ENCODE measurements around the gene PAQR9. TPM values are rescaled to one million over a fixed set of nuclear protein-coding genes. Genes with fewer than 3 reads are reported as not detected.
A peak's percentile ranks its signal among the peaks of the same experiment; 100 is the strongest.

The PAQR9 gene
- total and polyA plus RNA-seq, 2 of the 13 experiments (the other 11 are each of a cell fraction or from before 2014, with no cell fraction given) = 3.7 to 10.3 TPM

DNA sequence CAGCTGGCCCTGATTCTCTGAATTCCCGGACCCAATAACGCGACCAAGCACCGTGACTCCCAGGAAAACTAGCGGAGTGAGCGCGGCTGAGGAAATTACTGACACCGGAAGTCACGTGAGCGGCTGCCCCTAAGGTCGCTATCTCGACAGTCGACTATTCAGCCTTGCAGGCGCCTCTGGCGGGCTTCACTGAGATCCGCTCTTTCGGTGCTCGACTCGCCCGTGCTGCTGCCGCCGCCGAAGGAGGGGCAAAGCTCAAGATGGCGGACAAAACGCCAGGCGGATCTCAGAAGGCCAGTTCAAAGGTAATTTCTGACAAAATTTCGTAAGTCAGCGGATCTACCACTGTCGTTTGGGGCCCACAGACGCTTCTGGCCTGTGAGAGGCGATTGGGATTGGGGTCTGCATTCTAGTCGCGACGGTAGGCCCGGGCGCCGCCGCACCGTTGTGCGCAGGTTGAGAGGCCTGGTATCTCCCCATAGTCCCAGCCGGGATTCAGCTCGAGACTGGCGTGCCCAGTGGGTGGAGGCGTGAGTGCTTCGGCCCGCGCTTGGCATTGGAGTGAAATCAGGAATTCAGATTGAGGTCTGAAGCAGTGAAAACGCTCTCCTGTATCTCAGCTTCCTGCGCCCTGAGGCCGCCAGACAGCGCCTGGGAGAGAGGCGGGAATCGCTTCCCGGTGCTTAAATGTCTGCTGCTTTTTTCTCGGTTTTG lies 38.1 kb upstream of the PAQR9 start, which contains the start of gene U2SURP (continued):
- TF ChIP-seq, protein P1, sequence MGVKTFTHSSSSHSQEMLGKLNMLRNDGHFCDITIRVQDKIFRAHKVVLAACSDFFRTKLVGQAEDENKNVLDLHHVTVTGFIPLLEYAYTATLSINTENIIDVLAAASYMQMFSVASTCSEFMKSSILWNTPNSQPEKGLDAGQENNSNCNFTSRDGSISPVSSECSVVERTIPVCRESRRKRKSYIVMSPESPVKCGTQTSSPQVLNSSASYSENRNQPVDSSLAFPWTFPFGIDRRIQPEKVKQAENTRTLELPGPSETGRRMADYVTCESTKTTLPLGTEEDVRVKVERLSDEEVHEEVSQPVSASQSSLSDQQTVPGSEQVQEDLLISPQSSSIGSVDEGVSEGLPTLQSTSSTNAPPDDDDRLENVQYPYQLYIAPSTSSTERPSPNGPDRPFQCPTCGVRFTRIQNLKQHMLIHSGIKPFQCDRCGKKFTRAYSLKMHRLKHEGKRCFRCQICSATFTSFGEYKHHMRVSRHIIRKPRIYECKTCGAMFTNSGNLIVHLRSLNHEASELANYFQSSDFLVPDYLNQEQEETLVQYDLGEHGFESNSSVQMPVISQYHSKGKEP (CRISPR knock-in tag; IDR thresholded peaks at IDR 0.05) = peak; percentile 77; the same call in 1 of the 2 replicates
- TF ChIP-seq, protein P2, sequence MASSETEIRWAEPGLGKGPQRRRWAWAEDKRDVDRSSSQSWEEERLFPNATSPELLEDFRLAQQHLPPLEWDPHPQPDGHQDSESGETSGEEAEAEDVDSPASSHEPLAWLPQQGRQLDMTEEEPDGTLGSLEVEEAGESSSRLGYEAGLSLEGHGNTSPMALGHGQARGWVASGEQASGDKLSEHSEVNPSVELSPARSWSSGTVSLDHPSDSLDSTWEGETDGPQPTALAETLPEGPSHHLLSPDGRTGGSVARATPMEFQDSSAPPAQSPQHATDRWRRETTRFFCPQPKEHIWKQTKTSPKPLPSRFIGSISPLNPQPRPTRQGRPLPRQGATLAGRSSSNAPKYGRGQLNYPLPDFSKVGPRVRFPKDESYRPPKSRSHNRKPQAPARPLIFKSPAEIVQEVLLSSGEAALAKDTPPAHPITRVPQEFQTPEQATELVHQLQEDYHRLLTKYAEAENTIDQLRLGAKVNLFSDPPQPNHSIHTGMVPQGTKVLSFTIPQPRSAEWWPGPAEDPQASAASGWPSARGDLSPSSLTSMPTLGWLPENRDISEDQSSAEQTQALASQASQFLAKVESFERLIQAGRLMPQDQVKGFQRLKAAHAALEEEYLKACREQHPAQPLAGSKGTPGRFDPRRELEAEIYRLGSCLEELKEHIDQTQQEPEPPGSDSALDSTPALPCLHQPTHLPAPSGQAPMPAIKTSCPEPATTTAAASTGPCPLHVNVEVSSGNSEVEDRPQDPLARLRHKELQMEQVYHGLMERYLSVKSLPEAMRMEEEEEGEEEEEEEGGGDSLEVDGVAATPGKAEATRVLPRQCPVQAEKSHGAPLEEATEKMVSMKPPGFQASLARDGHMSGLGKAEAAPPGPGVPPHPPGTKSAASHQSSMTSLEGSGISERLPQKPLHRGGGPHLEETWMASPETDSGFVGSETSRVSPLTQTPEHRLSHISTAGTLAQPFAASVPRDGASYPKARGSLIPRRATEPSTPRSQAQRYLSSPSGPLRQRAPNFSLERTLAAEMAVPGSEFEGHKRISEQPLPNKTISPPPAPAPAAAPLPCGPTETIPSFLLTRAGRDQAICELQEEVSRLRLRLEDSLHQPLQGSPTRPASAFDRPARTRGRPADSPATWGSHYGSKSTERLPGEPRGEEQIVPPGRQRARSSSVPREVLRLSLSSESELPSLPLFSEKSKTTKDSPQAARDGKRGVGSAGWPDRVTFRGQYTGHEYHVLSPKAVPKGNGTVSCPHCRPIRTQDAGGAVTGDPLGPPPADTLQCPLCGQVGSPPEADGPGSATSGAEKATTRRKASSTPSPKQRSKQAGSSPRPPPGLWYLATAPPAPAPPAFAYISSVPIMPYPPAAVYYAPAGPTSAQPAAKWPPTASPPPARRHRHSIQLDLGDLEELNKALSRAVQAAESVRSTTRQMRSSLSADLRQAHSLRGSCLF (CRISPR knock-in tag; IDR thresholded peaks at IDR 0.05; ENCODE audit: borderline replicate concordance) = peak; percentile 79; the same call in 1 of the 2 replicates
- TF ChIP-seq DNMT1 (CRISPR knock-in tag; IDR thresholded peaks at IDR 0.05) (no peak), PCBP2 (optimal IDR thresholded peaks at IDR 0.05; ENCODE audit: low read depth, low read length, poor library complexity, severe bottlenecking) (no peak), YEATS2 (CRISPR knock-in tag; IDR thresholded peaks at IDR 0.05; ENCODE audit: borderline replicate concordance) (peak; percentile 88; the same call in 1 of the 2 replicates), ZNF790 (CRISPR knock-in tag; IDR thresholded peaks at IDR 0.05; ENCODE audit: borderline replicate concordance) (peak; percentile 59; the same call in 1 of the 2 replicates), HMG20B (CRISPR knock-in tag; conservative IDR thresholded peaks at IDR 0.05) (peak; percentile 79), NR3C1 (CRISPR knock-in tag; IDR thresholded peaks at IDR 0.05) (0 out of 2 replicates have a peak, but pooled peaks have one; percentile 9), RORA (CRISPR knock-in tag; IDR thresholded peaks at IDR 0.05) (no peak), ZNF746 (CRISPR knock-in tag; IDR thresholded peaks at IDR 0.05) (no peak; the same call in 1 of the 2 replicates), ARHGAP35 (CRISPR knock-in tag; IDR thresholded peaks at IDR 0.05; ENCODE audit: borderline replicate concordance) (peak; percentile 34; the same call in 1 of the 2 replicates), NFIB (CRISPR knock-in tag; IDR thresholded peaks at IDR 0.05; ENCODE audit: borderline replicate concordance) (no peak), ZNF460 (CRISPR knock-in tag; IDR thresholded peaks at IDR 0.05; ENCODE audit: borderline replicate concordance) (peak; percentile 29; the same call in 1 of the 2 replicates), ZNF432 (CRISPR knock-in tag; IDR thresholded peaks at IDR 0.05; ENCODE audit: borderline replicate concordance) (no peak), HOXA5 (CRISPR knock-in tag; IDR thresholded peaks at IDR 0.05) (peak; percentile 74)
- TF ChIP-seq, protein P3, sequence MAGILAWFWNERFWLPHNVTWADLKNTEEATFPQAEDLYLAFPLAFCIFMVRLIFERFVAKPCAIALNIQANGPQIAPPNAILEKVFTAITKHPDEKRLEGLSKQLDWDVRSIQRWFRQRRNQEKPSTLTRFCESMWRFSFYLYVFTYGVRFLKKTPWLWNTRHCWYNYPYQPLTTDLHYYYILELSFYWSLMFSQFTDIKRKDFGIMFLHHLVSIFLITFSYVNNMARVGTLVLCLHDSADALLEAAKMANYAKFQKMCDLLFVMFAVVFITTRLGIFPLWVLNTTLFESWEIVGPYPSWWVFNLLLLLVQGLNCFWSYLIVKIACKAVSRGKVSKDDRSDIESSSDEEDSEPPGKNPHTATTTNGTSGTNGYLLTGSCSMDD (CRISPR knock-in tag; IDR thresholded peaks at IDR 0.05) = no peak
- TF ChIP-seq, protein P4, sequence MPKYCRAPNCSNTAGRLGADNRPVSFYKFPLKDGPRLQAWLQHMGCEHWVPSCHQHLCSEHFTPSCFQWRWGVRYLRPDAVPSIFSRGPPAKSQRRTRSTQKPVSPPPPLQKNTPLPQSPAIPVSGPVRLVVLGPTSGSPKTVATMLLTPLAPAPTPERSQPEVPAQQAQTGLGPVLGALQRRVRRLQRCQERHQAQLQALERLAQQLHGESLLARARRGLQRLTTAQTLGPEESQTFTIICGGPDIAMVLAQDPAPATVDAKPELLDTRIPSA (CRISPR knock-in tag; IDR thresholded peaks at IDR 0.05; ENCODE audit: borderline replicate concordance) = peak; percentile 82; the same call in 1 of the 2 replicates
- TF ChIP-seq, protein P5, sequence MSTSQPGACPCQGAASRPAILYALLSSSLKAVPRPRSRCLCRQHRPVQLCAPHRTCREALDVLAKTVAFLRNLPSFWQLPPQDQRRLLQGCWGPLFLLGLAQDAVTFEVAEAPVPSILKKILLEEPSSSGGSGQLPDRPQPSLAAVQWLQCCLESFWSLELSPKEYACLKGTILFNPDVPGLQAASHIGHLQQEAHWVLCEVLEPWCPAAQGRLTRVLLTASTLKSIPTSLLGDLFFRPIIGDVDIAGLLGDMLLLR (CRISPR knock-in tag; IDR thresholded peaks at IDR 0.05) = no peak; the same call in 1 of the 2 replicates
- TF ChIP-seq, protein P6, sequence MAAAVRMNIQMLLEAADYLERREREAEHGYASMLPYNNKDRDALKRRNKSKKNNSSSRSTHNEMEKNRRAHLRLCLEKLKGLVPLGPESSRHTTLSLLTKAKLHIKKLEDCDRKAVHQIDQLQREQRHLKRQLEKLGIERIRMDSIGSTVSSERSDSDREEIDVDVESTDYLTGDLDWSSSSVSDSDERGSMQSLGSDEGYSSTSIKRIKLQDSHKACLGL (CRISPR knock-in tag; IDR thresholded peaks at IDR 0.05) = peak; percentile 81
